SU-DHL-6 (cell line): ENCODE results near the gene APPL2.

Experiments used
- EZH2phosphoT487 ChIP-seq: fragments of 200-600 bp; sonication (generic), shearing (Covaris generic); conservative IDR thresholded peaks from 2 replicates; pipeline ENCODE4 v1.6.1; 2018; ENCODE audit warnings: mild to moderate bottlenecking, antibody characterized with exemption, low read length, moderate library complexity, mixed read lengths
- TF ChIP-seq, protein P1 (sequence below): fragments of 200-600 bp; sonication (generic); IDR thresholded peaks from one replicate; pipeline ENCODE4 v1.5.1; 2017; ENCODE audit warnings: antibody characterized with exemption, mild to moderate bottlenecking, low read length, moderate library complexity; ENCODE audit not compliant: insufficient read depth, poor library complexity, severe bottlenecking

DNA sequence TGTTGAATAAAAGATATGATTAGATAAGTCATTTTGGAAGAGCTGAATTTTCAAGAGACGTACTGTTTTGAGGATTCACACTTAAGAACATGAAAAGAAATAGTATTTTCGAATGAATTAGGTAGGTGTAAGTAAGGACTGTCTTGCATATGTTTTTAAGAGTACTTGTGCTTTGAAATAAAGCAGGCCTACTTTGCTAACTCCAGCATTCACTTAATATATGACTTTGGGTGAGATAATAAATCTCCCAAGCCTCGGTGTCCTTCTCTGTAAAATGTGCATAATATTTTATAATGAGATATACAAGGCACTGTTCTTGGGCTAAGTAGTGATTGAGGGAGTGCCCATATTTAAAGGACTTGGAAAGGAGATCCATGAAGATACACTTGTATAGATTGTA is 73.8 kb downstream of the APPL2 start:
- TF ChIP-seq, protein P1, sequence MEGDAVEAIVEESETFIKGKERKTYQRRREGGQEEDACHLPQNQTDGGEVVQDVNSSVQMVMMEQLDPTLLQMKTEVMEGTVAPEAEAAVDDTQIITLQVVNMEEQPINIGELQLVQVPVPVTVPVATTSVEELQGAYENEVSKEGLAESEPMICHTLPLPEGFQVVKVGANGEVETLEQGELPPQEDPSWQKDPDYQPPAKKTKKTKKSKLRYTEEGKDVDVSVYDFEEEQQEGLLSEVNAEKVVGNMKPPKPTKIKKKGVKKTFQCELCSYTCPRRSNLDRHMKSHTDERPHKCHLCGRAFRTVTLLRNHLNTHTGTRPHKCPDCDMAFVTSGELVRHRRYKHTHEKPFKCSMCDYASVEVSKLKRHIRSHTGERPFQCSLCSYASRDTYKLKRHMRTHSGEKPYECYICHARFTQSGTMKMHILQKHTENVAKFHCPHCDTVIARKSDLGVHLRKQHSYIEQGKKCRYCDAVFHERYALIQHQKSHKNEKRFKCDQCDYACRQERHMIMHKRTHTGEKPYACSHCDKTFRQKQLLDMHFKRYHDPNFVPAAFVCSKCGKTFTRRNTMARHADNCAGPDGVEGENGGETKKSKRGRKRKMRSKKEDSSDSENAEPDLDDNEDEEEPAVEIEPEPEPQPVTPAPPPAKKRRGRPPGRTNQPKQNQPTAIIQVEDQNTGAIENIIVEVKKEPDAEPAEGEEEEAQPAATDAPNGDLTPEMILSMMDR = no peak
- no peak for TF ChIP-seq EZH2phosphoT487
